H1 (cell line): ENCODE measurements around the gene EAF2. TPM values are rescaled to one million over a fixed set of nuclear protein-coding genes. Genes with fewer than 3 reads are reported as not detected.

Experiments
- ASH2L ChIP-seq: fragments of 200-600, 300-600 bp; sonication (generic); IDR thresholded peaks from one replicate; pipeline ENCODE4 v1.7.1; 2017; ENCODE audit warnings: low read length
- CHD7 ChIP-seq: fragments of 300-600 bp; sonication (generic); IDR thresholded peaks from 2 replicates; pipeline ENCODE4 v1.7.1; 2012; ENCODE audit warnings: low read length, moderate library complexity, mild to moderate bottlenecking, inconsistent platforms; ENCODE audit not compliant: insufficient replicate concordance
- CREB1 ChIP-seq: IDR thresholded peaks from 2 replicates; pipeline ENCODE4 v1.6.1; 2012; ENCODE audit warnings: inconsistent platforms
- CTBP2 ChIP-seq: IDR thresholded peaks from 2 replicates; pipeline ENCODE4 v1.7.0; 2011; ENCODE audit warnings: borderline replicate concordance, mild to moderate bottlenecking, moderate library complexity, mixed read lengths, low read length; ENCODE audit not compliant: insufficient read depth, insufficient read length
- FOSL1 ChIP-seq: IDR thresholded peaks from 2 replicates; pipeline ENCODE4 v1.6.1; 2011; ENCODE audit warnings: mild to moderate bottlenecking, low read depth, low read length, moderate library complexity; ENCODE audit not compliant: insufficient read depth
- MAFK ChIP-seq: IDR thresholded peaks from 2 replicates; pipeline ENCODE4 v1.6.1; 2012; ENCODE audit warnings: low read depth, mild to moderate bottlenecking, improper control_type of control experiment, low read length
- YY1 ChIP-seq: IDR thresholded peaks from 2 replicates; pipeline ENCODE4 v1.6.1; 2011; ENCODE audit warnings: low read depth, mild to moderate bottlenecking, low read length
- polyA plus RNA-seq, 7 experiments: library from polyadenylated mRNA; depleted of rRNA in 3 of 7; stranded (reverse) in 5 of 7; unstranded in 2 of 7; fragments of >200 nt in 5 of 7; fragments of 200-250 nt in 2 of 7; gene quantifications; 1 replicate in 5 of 7; 2 replicates in 1 of 7; 4 replicates in 1 of 7; pipeline versions ENCODE4 v1.2.1 to v1.2.3, GENCODE V29; 2011 to 2013; ENCODE audit warnings: missing spikeins in 2 of 7, mixed read lengths in 2 of 7
- total RNA-seq: library from RNA; stranded (reverse); fragmentation: NEBNext Ultra II Directional; extraction: Animal tissue kit (Norgen Biotek cat#: 25700); gene quantifications from 2 replicates; pipeline ENCODE4 v1.2.1, GENCODE V29; 2021

The EAF2 gene
- total and polyA plus RNA-seq, 2 of the 8 experiments (the other 6 are each of a cell fraction or from before 2014, with no cell fraction given), result 3.6 to 6.6 TPM

DNA sequence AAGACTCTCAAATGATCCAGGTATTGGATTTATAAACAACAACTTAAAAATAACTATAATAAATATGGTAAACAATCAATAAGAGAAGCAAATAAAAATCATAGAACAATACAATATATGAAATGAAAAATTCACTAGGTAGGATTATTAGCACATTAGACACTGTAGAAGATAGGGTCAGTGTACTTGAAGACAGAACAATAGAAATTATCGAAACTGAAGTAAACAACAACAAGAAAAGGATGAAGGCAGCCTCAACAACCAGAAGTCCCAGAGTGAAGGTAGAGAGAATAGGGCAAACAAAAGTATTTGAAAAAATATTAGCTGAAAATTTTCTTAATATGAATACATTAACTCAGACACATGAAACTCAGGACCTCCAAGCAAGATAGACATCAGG is 12.0 kb upstream of the EAF2 start (continued):
- no peak for TF ChIP-seq CHD7
- no peak for TF ChIP-seq CREB1
- no peak for TF ChIP-seq ASH2L
- TF ChIP-seq MAFK, result no peak
- TF ChIP-seq FOSL1, result no peak
- no peak for TF ChIP-seq CTBP2
- TF ChIP-seq YY1, result no peak
